ENCODE results near the gene NOTCH1. TPM values are rescaled to one million over a fixed set of nuclear protein-coding genes. Genes with fewer than 3 reads are reported as not detected.

NOTCH1 gene
- total RNA-seq, 1 donor from 2014 or later, result 26.6 TPM

DNA sequence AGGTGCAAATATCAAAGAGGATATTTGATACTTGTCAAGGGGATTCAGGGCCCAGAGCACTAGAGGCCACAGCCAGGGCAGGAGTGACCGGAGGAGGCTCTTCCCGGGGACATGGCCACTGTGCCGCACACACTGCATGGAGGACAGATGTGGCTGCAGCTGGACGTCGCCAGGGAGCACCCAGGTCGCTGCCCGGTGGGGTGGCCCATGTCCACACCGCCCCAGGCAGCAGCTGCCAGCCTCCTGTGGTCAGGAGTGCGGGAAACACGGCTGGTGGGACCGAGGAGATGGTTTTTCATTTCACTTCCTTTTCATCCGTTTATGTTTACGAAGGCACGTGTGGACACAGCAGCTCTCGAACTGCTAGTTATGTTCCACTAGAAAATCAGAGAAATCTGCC is 78.1 kb downstream of the NOTCH1 start:
- intact Hi-C loops (cut with micrococcal nuclease), result no loop called here
- no peaks in the 10 kb centered on the region for H3K4me1 Mint-ChIP-seq
- ATAC-seq (ENCODE audit: low read depth) (no peak), DNase-seq (no peak)
- no peak overlapping the region for H3K27ac Mint-ChIP-seq
- H3K36me3 Mint-ChIP-seq (ENCODE audit: low read depth), result peaks cover 90% of the 10 kb centered on the region
- H3K9me3 Mint-ChIP-seq, result no peaks in the 10 kb centered on the region
- no peaks in the 10 kb centered on the region for H3K27me3 Mint-ChIP-seq
- ChIA-PET POLR2A (no interaction called here), CTCF (no interaction called here)
- TF ChIP-seq, protein P1, sequence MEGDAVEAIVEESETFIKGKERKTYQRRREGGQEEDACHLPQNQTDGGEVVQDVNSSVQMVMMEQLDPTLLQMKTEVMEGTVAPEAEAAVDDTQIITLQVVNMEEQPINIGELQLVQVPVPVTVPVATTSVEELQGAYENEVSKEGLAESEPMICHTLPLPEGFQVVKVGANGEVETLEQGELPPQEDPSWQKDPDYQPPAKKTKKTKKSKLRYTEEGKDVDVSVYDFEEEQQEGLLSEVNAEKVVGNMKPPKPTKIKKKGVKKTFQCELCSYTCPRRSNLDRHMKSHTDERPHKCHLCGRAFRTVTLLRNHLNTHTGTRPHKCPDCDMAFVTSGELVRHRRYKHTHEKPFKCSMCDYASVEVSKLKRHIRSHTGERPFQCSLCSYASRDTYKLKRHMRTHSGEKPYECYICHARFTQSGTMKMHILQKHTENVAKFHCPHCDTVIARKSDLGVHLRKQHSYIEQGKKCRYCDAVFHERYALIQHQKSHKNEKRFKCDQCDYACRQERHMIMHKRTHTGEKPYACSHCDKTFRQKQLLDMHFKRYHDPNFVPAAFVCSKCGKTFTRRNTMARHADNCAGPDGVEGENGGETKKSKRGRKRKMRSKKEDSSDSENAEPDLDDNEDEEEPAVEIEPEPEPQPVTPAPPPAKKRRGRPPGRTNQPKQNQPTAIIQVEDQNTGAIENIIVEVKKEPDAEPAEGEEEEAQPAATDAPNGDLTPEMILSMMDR (IDR thresholded peaks at IDR 0.05), result no peak
- no peak overlapping the region for H3K4me3 Mint-ChIP-seq

DNA sequence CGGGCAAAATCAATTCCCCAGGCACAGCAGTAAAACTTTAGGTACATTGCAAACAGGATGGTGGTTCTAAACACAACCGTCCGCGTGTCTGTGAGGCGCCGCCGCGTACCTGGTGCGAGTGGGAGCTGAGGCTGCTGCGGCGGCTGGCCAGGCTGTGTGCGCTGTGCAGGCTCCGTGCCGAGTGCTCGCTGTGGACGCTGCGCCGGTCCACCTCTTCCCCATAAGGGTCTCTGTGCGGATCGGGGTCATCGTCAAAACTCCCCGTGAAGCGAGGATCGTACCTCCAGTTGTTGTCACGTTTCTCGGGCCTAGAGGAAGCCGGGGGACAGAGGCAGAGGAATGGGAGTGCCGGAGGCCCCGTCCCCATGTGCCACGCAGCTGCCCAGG is 79.7 kb downstream of the NOTCH1 start:
- Mint-ChIP-seq H3K27ac (no peak overlapping the region), H3K4me3 (no peak overlapping the region), H3K9me3 (no peaks in the 10 kb centered on the region), H3K4me1 (no peaks in the 10 kb centered on the region), H3K36me3 (ENCODE audit: low read depth) (peaks cover 89% of the 10 kb centered on the region), H3K27me3 (no peaks in the 10 kb centered on the region)
- intact Hi-C loops (cut with micrococcal nuclease), result no loop called here
- TF ChIP-seq, protein P1 (IDR thresholded peaks at IDR 0.05), result no peak
- POLR2A ChIA-PET, result no interaction called here
- ATAC-seq (ENCODE audit: low read depth) (no peak), DNase-seq (no peak)
- CTCF ChIA-PET, result no interaction called here

GRCh38 chr9:136465500-136466154 is 80.2 kb downstream of the NOTCH1 start:
- intact Hi-C loops (cut with micrococcal nuclease), result no loop called here
- no peak for ATAC-seq (ENCODE audit: low read depth)
- TF ChIP-seq, protein P1 (IDR thresholded peaks at IDR 0.05), result no peak
- ChIA-PET POLR2A (no interaction called here), CTCF (no interaction called here)
- Mint-ChIP-seq H3K4me1 (no peaks in the 10 kb centered on the region), H3K4me3 (no peak overlapping the region), H3K27ac (no peak overlapping the region), H3K9me3 (no peaks in the 10 kb centered on the region), H3K27me3 (no peaks in the 10 kb centered on the region), H3K36me3 (ENCODE audit: low read depth) (peaks cover 91% of the 10 kb centered on the region)
- DNase-seq, result no peak

- Mint-ChIP-seq H3K27ac (no peak overlapping the region), H3K4me1 (no peaks in the 10 kb centered on the region), H3K4me3 (no peak overlapping the region), H3K27me3 (no peaks in the 10 kb centered on the region), H3K9me3 (no peaks in the 10 kb centered on the region), H3K36me3 (ENCODE audit: low read depth) (peaks cover 88% of the 10 kb centered on the region)
- ChIA-PET POLR2A (no interaction called here), CTCF (no interaction called here)
- TF ChIP-seq, protein P1 (IDR thresholded peaks at IDR 0.05), result no peak
- intact Hi-C loops (cut with micrococcal nuclease), result no loop called here
- DNase-seq (no peak), ATAC-seq (ENCODE audit: low read depth) (no peak)
Measured at GRCh38 chr9:136464241-136464640, 81.6 kb downstream of the NOTCH1 start.

DNA sequence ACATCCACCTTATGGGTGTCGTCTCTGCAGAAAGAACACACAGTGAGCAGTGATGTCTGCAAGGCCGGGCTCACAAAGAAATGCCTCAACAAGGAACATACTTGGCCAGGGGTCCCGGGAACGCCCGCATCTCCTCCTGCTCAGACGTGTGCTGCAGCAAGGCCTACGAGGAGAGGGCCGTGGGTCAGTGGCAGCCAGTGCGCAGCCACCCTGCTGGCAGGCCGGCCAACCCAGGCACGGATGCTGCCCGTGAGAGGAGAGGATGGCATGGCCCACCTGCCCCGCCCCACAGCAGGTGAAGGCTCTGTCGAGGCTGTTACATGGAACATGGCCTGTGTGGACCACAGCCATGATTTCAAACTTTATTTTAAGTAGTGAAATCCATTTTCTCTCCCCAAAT is 82.3 kb downstream of the NOTCH1 start:
- Mint-ChIP-seq H3K27ac (no peak overlapping the region), H3K27me3 (no peaks in the 10 kb centered on the region), H3K9me3 (no peaks in the 10 kb centered on the region), H3K4me1 (no peaks in the 10 kb centered on the region), H3K36me3 (ENCODE audit: low read depth) (peaks cover 88% of the 10 kb centered on the region), H3K4me3 (no peak overlapping the region)
- ATAC-seq (ENCODE audit: low read depth) (no peak), DNase-seq (no peak)
- TF ChIP-seq, protein P1 (IDR thresholded peaks at IDR 0.05), result no peak
- POLR2A ChIA-PET, result no interaction called here
- intact Hi-C loops (cut with micrococcal nuclease), result no loop called here
- CTCF ChIA-PET, result no interaction called here

All from activated B cell treated with CpG ODN at 0.5 μM for 24 hours (primary cell).